ENCODE measurements around the gene SHC2.

- TF ChIP-seq MAZ (IDR thresholded peaks at IDR 0.05; ENCODE audit: borderline replicate concordance, low read depth, low read length) (no peak), MAZ (CRISPR knock-in tag; IDR thresholded peaks at IDR 0.05; ENCODE audit: low read depth) (no peak), ARNTL (CRISPR knock-in tag; IDR thresholded peaks at IDR 0.05) (no peak), ATF1 (CRISPR knock-in tag; IDR thresholded peaks at IDR 0.05) (no peak), HDAC2 (CRISPR knock-in tag; IDR thresholded peaks at IDR 0.05) (no peak), FOXJ3 (CRISPR knock-in tag; IDR thresholded peaks at IDR 0.05; ENCODE audit: borderline replicate concordance) (no peak)
- TF ChIP-seq, protein P1, sequence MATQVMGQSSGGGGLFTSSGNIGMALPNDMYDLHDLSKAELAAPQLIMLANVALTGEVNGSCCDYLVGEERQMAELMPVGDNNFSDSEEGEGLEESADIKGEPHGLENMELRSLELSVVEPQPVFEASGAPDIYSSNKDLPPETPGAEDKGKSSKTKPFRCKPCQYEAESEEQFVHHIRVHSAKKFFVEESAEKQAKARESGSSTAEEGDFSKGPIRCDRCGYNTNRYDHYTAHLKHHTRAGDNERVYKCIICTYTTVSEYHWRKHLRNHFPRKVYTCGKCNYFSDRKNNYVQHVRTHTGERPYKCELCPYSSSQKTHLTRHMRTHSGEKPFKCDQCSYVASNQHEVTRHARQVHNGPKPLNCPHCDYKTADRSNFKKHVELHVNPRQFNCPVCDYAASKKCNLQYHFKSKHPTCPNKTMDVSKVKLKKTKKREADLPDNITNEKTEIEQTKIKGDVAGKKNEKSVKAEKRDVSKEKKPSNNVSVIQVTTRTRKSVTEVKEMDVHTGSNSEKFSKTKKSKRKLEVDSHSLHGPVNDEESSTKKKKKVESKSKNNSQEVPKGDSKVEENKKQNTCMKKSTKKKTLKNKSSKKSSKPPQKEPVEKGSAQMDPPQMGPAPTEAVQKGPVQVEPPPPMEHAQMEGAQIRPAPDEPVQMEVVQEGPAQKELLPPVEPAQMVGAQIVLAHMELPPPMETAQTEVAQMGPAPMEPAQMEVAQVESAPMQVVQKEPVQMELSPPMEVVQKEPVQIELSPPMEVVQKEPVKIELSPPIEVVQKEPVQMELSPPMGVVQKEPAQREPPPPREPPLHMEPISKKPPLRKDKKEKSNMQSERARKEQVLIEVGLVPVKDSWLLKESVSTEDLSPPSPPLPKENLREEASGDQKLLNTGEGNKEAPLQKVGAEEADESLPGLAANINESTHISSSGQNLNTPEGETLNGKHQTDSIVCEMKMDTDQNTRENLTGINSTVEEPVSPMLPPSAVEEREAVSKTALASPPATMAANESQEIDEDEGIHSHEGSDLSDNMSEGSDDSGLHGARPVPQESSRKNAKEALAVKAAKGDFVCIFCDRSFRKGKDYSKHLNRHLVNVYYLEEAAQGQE (IDR thresholded peaks at IDR 0.05; ENCODE audit: borderline replicate concordance in 1 of 2, low read depth in 1 of 2, low read length in 2 of 2), result no peak
- TF ChIP-seq, protein P2, sequence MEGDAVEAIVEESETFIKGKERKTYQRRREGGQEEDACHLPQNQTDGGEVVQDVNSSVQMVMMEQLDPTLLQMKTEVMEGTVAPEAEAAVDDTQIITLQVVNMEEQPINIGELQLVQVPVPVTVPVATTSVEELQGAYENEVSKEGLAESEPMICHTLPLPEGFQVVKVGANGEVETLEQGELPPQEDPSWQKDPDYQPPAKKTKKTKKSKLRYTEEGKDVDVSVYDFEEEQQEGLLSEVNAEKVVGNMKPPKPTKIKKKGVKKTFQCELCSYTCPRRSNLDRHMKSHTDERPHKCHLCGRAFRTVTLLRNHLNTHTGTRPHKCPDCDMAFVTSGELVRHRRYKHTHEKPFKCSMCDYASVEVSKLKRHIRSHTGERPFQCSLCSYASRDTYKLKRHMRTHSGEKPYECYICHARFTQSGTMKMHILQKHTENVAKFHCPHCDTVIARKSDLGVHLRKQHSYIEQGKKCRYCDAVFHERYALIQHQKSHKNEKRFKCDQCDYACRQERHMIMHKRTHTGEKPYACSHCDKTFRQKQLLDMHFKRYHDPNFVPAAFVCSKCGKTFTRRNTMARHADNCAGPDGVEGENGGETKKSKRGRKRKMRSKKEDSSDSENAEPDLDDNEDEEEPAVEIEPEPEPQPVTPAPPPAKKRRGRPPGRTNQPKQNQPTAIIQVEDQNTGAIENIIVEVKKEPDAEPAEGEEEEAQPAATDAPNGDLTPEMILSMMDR (CRISPR knock-in tag; IDR thresholded peaks at IDR 0.05), result no peak
These were observed 36.2 kb upstream of the SHC2 start for GRCh38 chr19:496986-497385.
